SK-N-SH (cell line): Measurements from ENCODE around the gene CDH23.

Source experiments
- CTCF ChIP-seq: fragments of 200-600 bp; sonication (generic); IDR thresholded peaks from 2 replicates; pipeline ENCODE4 v1.6.1; 2017; ENCODE audit warnings: antibody characterized with exemption, mild to moderate bottlenecking, moderate library complexity
- ELF1 ChIP-seq: IDR thresholded peaks from 2 replicates; pipeline ENCODE4 v1.4.0; 2012
- GATA2 ChIP-seq: sonication (generic); formaldehyde crosslinking; IDR thresholded peaks from 2 replicates; pipeline ENCODE4 v1.5.0; 2020; ENCODE audit warnings: mild to moderate bottlenecking, missing genetic modification reagents
- JUND ChIP-seq: IDR thresholded peaks from 2 replicates; pipeline ENCODE4 v1.4.0; 2012
- POLR2AphosphoS5 ChIP-seq: IDR thresholded peaks from 2 replicates; pipeline ENCODE4 v1.6.1; 2012; ENCODE audit warnings: low read depth, low read length
- RAD21 ChIP-seq: IDR thresholded peaks from 2 replicates; pipeline ENCODE4 v1.6.1; 2012; ENCODE audit warnings: mild to moderate bottlenecking, low read length
- REST ChIP-seq: IDR thresholded peaks from 2 replicates; pipeline ENCODE4 v1.6.1; 2012; ENCODE audit warnings: mild to moderate bottlenecking, low read depth, low read length, moderate library complexity
- TAF1 ChIP-seq: IDR thresholded peaks from 2 replicates; pipeline ENCODE4 v1.6.1; 2012; ENCODE audit warnings: low read depth, mild to moderate bottlenecking, low read length, moderate library complexity, borderline replicate concordance
- USF2 ChIP-seq: fragments of 150-350 bp; IDR thresholded peaks from 2 replicates; pipeline ENCODE4 v1.6.1; 2017; ENCODE audit warnings: antibody characterized with exemption, low read length, low read depth, borderline replicate concordance

GRCh38 chr10:71638064-71638821, 241.5 kb downstream of the CDH23 start:
- no peak for TF ChIP-seq POLR2AphosphoS5
- TF ChIP-seq RAD21 = no peak
- TF ChIP-seq CTCF = no peak
- no peak for TF ChIP-seq USF2
- TF ChIP-seq JUND = no peak
- TF ChIP-seq REST = no peak
- no peak for TF ChIP-seq GATA2 (CRISPR knock-in tag)
- no peak for TF ChIP-seq TAF1
- TF ChIP-seq ELF1 = no peak
